Endodermal cell (in vitro differentiated cells): ENCODE results near the gene LONP2. TPM values are rescaled to one million over a fixed set of nuclear protein-coding genes. Genes with fewer than 3 reads are reported as not detected.

Experiments used
- DNase-seq: peaks from one replicate; pipeline ENCODE4 v3.0.0-alpha.2; 2017
- H3K27ac ChIP-seq: 2 replicates; pipeline ENCODE4 v1.5.1; 2013; ENCODE audit warnings: mild to moderate bottlenecking, low read depth, low read length, moderate library complexity
- H3K27me3 ChIP-seq: 2 replicates; pipeline ENCODE4 v1.6.1; 2013; ENCODE audit warnings: mild to moderate bottlenecking, low read length, moderate library complexity; ENCODE audit not compliant: insufficient read depth, control insufficient read depth, poor library complexity, severe bottlenecking
- H3K36me3 ChIP-seq: 2 replicates; pipeline ENCODE4 v1.7.0; 2013; ENCODE audit warnings: mild to moderate bottlenecking, low read length, moderate library complexity; ENCODE audit not compliant: control insufficient read depth, insufficient read depth
- H3K4me1 ChIP-seq: one replicate; pipeline ENCODE4 v1.7.0; 2013; ENCODE audit warnings: low read length; ENCODE audit not compliant: control insufficient read depth, insufficient read depth
- H3K4me3 ChIP-seq: 2 replicates; pipeline ENCODE4 v1.5.1; 2013; ENCODE audit warnings: mild to moderate bottlenecking, low read length, moderate library complexity
- H3K9ac ChIP-seq: 2 replicates; pipeline ENCODE4 v1.6.1; 2013; ENCODE audit warnings: mild to moderate bottlenecking, low read length, moderate library complexity; ENCODE audit not compliant: poor library complexity, severe bottlenecking; ENCODE audit errors: extremely low read depth
- H3K9me3 ChIP-seq: 2 replicates; pipeline ENCODE4 v1.6.1; 2013; ENCODE audit warnings: mild to moderate bottlenecking, low read length, moderate library complexity; ENCODE audit not compliant: control insufficient read depth
- H3K27ac Mint-ChIP-seq: 2 replicates; pipeline ENCODE4 v1.8.0; 2020; ENCODE audit warnings: mixed read lengths
- H3K27me3 Mint-ChIP-seq: 2 replicates; pipeline ENCODE4 v1.8.0; 2021; ENCODE audit warnings: mild to moderate bottlenecking, mixed read lengths; ENCODE audit not compliant: insufficient read depth
- H3K36me3 Mint-ChIP-seq: 2 replicates; pipeline ENCODE4 v1.8.0; 2020; ENCODE audit warnings: low read depth, mixed read lengths
- H3K4me1 Mint-ChIP-seq: 2 replicates; pipeline ENCODE4 v1.8.0; 2020; ENCODE audit warnings: mixed read lengths
- H3K4me3 Mint-ChIP-seq: 2 replicates; pipeline ENCODE4 v1.8.0; 2020; ENCODE audit warnings: mild to moderate bottlenecking, moderate library complexity, mixed read lengths
- H3K9me3 Mint-ChIP-seq: 2 replicates; pipeline ENCODE4 v1.8.0; 2020; ENCODE audit warnings: mild to moderate bottlenecking, mixed read lengths
- WGBS, 2 experiments: methylation state at CpG; one replicate each; pipeline versions ENCODE4 v1.1.5 to v1.1.7; 2013; ENCODE audit warnings: missing lambda C conversion rate in 2 of 2, mixed read lengths in 1 of 2; ENCODE audit not compliant: insufficient coverage in 1 of 2, insufficient read length in 1 of 2; 5-methylcytosine and 5-hydroxymethylcytosine counted together
- total RNA-seq, 2 donors: library from RNA; stranded (reverse); fragmentation: NEBNext Ultra II Directional in 1 of 2; extraction: Animal tissue kit (Norgen Biotek cat#: 25700) in 1 of 2; gene quantifications; 2 replicates in 1 of 2; 3 replicates in 1 of 2; pipeline ENCODE4 v1.2.1, GENCODE V29; 2021
- TF ChIP-seq, protein P1 (sequence below): fragments of 200-600 bp; sonication (generic); conservative IDR thresholded peaks from 2 replicates; pipeline ENCODE4 v1.5.0; 2021; ENCODE audit warnings: antibody characterized with exemption, mild to moderate bottlenecking

The LONP2 gene
- total RNA-seq, 2 donors from 2014 or later = 33.2 to 33.6 TPM

DNA sequence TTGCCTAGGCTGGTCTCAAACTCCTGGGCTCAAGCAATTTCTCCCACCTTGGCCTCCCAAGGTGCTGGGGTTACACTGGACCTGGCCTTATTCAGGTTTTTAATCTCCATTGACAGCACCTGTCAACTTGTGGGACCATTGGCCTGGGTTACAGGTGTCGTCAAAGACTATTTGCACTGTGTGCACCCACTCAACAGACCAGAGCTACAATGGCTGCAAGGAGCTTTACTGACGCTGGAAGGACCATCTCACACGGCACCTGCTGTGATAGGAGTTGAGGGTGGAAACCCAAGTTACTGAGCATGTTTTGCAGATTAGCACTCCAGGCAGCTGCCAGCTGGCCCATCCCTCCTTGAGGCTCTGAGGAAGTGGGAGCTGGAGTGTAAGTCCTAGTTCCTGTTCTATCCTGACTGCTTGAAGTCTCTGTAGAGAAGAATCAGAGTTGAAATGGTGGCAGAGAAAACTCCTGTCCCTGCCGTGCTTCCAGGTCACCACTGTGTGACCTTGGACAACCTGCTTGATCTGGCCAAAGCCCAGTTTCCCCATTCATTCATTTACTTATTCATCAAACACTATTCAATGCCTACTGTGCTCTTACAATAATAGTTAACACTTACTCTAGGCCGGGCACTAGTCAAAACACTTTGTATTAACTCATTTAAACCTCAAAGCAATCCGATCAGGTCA lies 42.4 kb upstream of the LONP2 start:
- no peaks in the 10 kb centered on the region for H3K9me3 Mint-ChIP-seq
- no peak overlapping the region for H3K27ac ChIP-seq
- 91 to 99% methylated on average over 6 of the region's 6 CpGs for WGBS, 2 experiments

DNA sequence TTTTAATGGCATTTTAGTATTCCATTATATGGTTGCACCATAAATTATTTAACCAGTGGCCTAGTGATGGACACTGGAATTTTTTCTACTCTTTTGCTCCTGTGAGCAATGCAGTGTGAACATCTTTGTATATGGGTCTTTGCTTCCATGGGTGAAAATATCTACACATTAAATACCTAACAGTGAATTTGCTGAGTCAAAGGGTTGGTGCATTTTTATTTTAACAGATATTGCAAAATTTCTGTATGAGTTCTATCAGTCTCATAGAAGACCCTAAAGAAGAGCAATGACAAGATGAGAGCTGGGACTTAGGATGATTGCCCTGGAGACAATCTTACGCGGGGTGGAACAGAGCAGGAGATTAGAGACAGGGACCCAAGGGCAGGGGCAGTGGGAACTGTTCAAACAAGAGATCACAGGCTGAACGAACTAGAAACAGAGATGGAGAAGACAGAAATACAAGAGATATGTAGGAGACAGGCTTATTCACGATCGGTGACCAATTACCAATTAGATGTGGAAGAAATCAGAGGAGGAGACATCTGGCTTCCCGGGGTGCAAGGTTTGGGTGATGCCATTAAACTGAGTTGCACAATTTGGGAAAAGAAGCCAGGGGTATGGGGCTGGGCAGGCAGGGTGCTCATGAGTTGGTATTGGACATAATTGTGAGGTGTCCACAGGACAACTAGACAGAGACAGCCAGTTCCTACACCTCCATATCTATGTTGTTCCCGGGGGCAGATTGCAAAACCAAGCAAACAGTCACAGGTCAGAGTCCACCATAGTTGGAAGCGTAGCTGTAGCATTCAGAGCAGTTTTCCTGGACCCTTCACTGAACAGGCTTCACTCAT lies 39.9 kb upstream of the LONP2 start:
- Histone ChIP-seq H3K9me3 (no peaks in the 10 kb centered on the region), H3K4me1 (no peaks in the 10 kb centered on the region), H3K9ac (no peak overlapping the region), H3K4me3 (no peak overlapping the region), H3K27me3 (no peaks in the 10 kb centered on the region), H3K36me3 (no peaks in the 10 kb centered on the region), H3K27ac (no peak overlapping the region)
- WGBS, 2 experiments = 94 to 95% methylated on average over 7 to 8 of the region's 8 CpGs
- Mint-ChIP-seq H3K27me3 (peaks cover 4% of the 10 kb centered on the region), H3K4me1 (no peaks in the 10 kb centered on the region), H3K9me3 (no peaks in the 10 kb centered on the region), H3K36me3 (no peaks in the 10 kb centered on the region), H3K4me3 (no peak overlapping the region), H3K27ac (no peak overlapping the region)
- TF ChIP-seq, protein P1, sequence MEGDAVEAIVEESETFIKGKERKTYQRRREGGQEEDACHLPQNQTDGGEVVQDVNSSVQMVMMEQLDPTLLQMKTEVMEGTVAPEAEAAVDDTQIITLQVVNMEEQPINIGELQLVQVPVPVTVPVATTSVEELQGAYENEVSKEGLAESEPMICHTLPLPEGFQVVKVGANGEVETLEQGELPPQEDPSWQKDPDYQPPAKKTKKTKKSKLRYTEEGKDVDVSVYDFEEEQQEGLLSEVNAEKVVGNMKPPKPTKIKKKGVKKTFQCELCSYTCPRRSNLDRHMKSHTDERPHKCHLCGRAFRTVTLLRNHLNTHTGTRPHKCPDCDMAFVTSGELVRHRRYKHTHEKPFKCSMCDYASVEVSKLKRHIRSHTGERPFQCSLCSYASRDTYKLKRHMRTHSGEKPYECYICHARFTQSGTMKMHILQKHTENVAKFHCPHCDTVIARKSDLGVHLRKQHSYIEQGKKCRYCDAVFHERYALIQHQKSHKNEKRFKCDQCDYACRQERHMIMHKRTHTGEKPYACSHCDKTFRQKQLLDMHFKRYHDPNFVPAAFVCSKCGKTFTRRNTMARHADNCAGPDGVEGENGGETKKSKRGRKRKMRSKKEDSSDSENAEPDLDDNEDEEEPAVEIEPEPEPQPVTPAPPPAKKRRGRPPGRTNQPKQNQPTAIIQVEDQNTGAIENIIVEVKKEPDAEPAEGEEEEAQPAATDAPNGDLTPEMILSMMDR = no peak
- DNase-seq = no peak

More for the DNA sequence above, 42.4 kb upstream of the LONP2 start:
- Histone ChIP-seq H3K36me3 (no peaks in the 10 kb centered on the region), H3K4me3 (no peak overlapping the region), H3K4me1 (no peaks in the 10 kb centered on the region), H3K9me3 (no peaks in the 10 kb centered on the region), H3K27me3 (no peaks in the 10 kb centered on the region), H3K9ac (no peak overlapping the region)
- no peak overlapping the region for H3K27ac Mint-ChIP-seq
- H3K4me1 Mint-ChIP-seq = no peaks in the 10 kb centered on the region
- H3K36me3 Mint-ChIP-seq = no peaks in the 10 kb centered on the region
- no peak for DNase-seq
- TF ChIP-seq, protein P1 = no peak
- no peak overlapping the region for H3K4me3 Mint-ChIP-seq
- no peaks in the 10 kb centered on the region for H3K27me3 Mint-ChIP-seq

DNA sequence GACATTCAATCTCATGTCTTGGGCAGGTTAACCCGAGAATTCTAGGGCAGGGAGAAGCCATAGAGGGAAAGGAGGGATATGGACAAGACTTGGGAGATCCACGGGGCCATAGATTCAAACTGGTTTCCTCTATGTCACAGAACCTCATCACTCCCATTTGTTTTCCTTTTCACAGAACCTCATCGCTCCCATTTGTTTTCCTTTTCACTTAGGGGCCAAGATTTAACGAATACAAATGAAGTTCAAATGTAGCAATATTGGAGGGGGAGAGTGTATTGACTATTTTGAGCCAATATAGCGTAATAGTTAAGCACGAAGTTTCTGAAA lies 39.3 kb upstream of the LONP2 start:
- Mint-ChIP-seq H3K9me3 (no peaks in the 10 kb centered on the region), H3K27ac (no peak overlapping the region), H3K27me3 (peaks cover 4% of the 10 kb centered on the region), H3K4me3 (no peak overlapping the region), H3K36me3 (no peaks in the 10 kb centered on the region), H3K4me1 (no peaks in the 10 kb centered on the region)
- H3K27ac ChIP-seq = no peak overlapping the region
- no peak for DNase-seq
- no peak overlapping the region for H3K9ac ChIP-seq
- H3K9me3 ChIP-seq = no peaks in the 10 kb centered on the region
- TF ChIP-seq, protein P1 = no peak
- H3K4me3 ChIP-seq = no peak overlapping the region
- no peaks in the 10 kb centered on the region for H3K36me3 ChIP-seq
- H3K4me1 ChIP-seq = no peaks in the 10 kb centered on the region
- no peaks in the 10 kb centered on the region for H3K27me3 ChIP-seq
- 89 to 95% methylated on average over 2 to 6 of the region's 6 CpGs for WGBS, 2 experiments
